GM12878 (cell line): ENCODE results near the gene ACVR1B. TPM values are rescaled to one million over a fixed set of nuclear protein-coding genes. Genes with fewer than 3 reads are reported as not detected.

Source experiments
- ATAC-seq: fragments of 200-7000 bp; cut with Tn5 transposase; 3 replicates; pipeline ENCODE4 v1.9.1; 2020; ENCODE audit warnings: mild to moderate bottlenecking, moderate library complexity
- BruUV-seq: library from RNA; stranded (reverse); fragments of 400-500 nt; replicated peaks from 2 replicates; lab custom pipeline; 2021; lab: Mats Ljungman, UMichigan
- CTCF ChIA-PET: fragments of 300-600 bp; sonication (Branson Sonifier 250); formaldehyde crosslinking; extraction: SDS; loops from one replicate; lab custom pipeline; 2021; ENCODE audit warnings: inconsistent platforms; lab: Yijun Ruan, JAX
- POLR2A ChIA-PET: fragments of 350-600 bp; formaldehyde crosslinking; extraction: SDS; loops from one replicate; lab custom pipeline; 2021; ENCODE audit warnings: inconsistent platforms; lab: Charles Lee
- RAD21 ChIA-PET: fragments of 300-600 bp; sonication (Branson Sonifier 250); formaldehyde crosslinking; loops from one replicate; lab custom pipeline; 2023; ENCODE audit warnings: antibody characterized with exemption; ENCODE audit not compliant: unreplicated experiment; lab: Charles Lee
- SMC1A ChIA-PET: fragments of 300-600 bp; sonication (Branson Sonifier 250); formaldehyde crosslinking; loops from one replicate; lab custom pipeline; 2023; ENCODE audit not compliant: unreplicated experiment, uncharacterized antibody; lab: Charles Lee
- DNase-seq: peaks from one replicate; pipeline ENCODE4 v3.0.0-alpha.2; 2011; ENCODE audit warnings: low read depth, low spot score
- FAIRE-seq: peaks from 3 replicates; lab custom pipeline; 2011; peaks lifted over from hg19 to GRCh38; lab: Jason Lieb, UNC
- H2AFZ ChIP-seq: 2 replicates; pipeline ENCODE4 v1.6.0; 2011; ENCODE audit warnings: low read depth, low read length, control low read depth; ENCODE audit not compliant: control insufficient read depth
- H3K27ac ChIP-seq: 2 replicates; pipeline ENCODE4 v1.5.1; 2011; ENCODE audit warnings: control low read depth; ENCODE audit not compliant: control insufficient read depth, insufficient read depth
- H3K27me3 ChIP-seq, 2 experiments: replicated peaks in 1 of 2; 2 replicates each; pipeline versions ENCODE4 v1.6.0 to v1.6.1; 2011; ENCODE audit warnings: low read length in 1 of 2; ENCODE audit not compliant: control insufficient read depth in 2 of 2, insufficient read depth in 2 of 2
- H3K36me3 ChIP-seq, 2 experiments: 2 replicates each; pipeline ENCODE4 v1.5.1; 2011; ENCODE audit warnings: low read length in 1 of 2; ENCODE audit not compliant: control insufficient read depth in 2 of 2, insufficient read depth in 2 of 2
- H3K4me1 ChIP-seq: 2 replicates; pipeline ENCODE4 v1.6.1; 2011; ENCODE audit warnings: mild to moderate bottlenecking, low read length, moderate library complexity, mixed read lengths; ENCODE audit not compliant: control insufficient read depth, insufficient read depth
- H3K4me2 ChIP-seq: 2 replicates; pipeline ENCODE4 v1.6.0; 2011; ENCODE audit warnings: control low read depth; ENCODE audit not compliant: control insufficient read depth, insufficient read depth
- H3K4me3 ChIP-seq: fragments of 200-600 bp; sonication (generic); 2 replicates; pipeline ENCODE4 v1.5.1; 2016
- H3K79me2 ChIP-seq: 2 replicates; pipeline ENCODE4 v1.6.0; 2011; ENCODE audit warnings: low read length; ENCODE audit not compliant: control insufficient read depth, insufficient read depth
- H3K9ac ChIP-seq: 2 replicates; pipeline ENCODE4 v1.8.0; 2011; ENCODE audit warnings: low read length, control low read depth, mixed read lengths; ENCODE audit not compliant: control insufficient read depth, insufficient read depth
- H3K9me3 ChIP-seq: replicated peaks from 3 replicates; pipeline ENCODE4 v1.5.1; 2011; ENCODE audit warnings: mild to moderate bottlenecking, low read length; ENCODE audit not compliant: control insufficient read depth, insufficient read depth
- H4K20me1 ChIP-seq: 2 replicates; pipeline ENCODE4 v1.6.0; 2011; ENCODE audit not compliant: control insufficient read depth, insufficient read depth
- ATF2 ChIP-seq: IDR thresholded peaks from 2 replicates; pipeline ENCODE4 v1.6.1; 2012; ENCODE audit warnings: low read length, inconsistent platforms
- BCLAF1 ChIP-seq: fragments of 450-650 bp; IDR thresholded peaks from 2 replicates; pipeline ENCODE4 v1.6.1; 2017; ENCODE audit warnings: antibody characterized with exemption, mild to moderate bottlenecking, moderate library complexity
- CHD1 ChIP-seq: IDR thresholded peaks from 2 replicates; pipeline ENCODE4 v1.6.1; 2012; ENCODE audit warnings: low read depth, low read length, improper control_type of control experiment
- EP300 ChIP-seq, 2 experiments: fragments of 150-350 bp in 1 of 2; IDR thresholded peaks; 2 replicates each; pipeline ENCODE4 v1.6.1; 2011 to 2012; ENCODE audit warnings: low read depth in 2 of 2, low read length in 2 of 2, borderline replicate concordance in 1 of 2, improper control_type of control experiment in 1 of 2, inconsistent platforms in 1 of 2; ENCODE audit not compliant: control insufficient read depth in 1 of 2
- IRF5 ChIP-seq: fragments of 450-650 bp; IDR thresholded peaks from 2 replicates; pipeline ENCODE4 v1.6.1; 2017; ENCODE audit warnings: borderline replicate concordance
- KLF5 ChIP-seq: fragments of 450-650 bp; IDR thresholded peaks from 2 replicates; pipeline ENCODE4 v1.6.1; 2014; ENCODE audit warnings: mild to moderate bottlenecking; ENCODE audit not compliant: partially characterized antibody
- NKRF ChIP-seq: fragments of 450-650 bp; conservative IDR thresholded peaks from 2 replicates; pipeline ENCODE4 v1.6.1; 2017; ENCODE audit warnings: mild to moderate bottlenecking, moderate library complexity
- SIN3A ChIP-seq: IDR thresholded peaks from 2 replicates; pipeline ENCODE4 v1.6.1; 2012; ENCODE audit warnings: low read depth, low read length, improper control_type of control experiment
- SIX5 ChIP-seq: IDR thresholded peaks from 2 replicates; pipeline ENCODE4 v1.6.1; 2011; ENCODE audit warnings: mild to moderate bottlenecking, low read depth, low read length, moderate library complexity; ENCODE audit not compliant: severe bottlenecking
- SP1 ChIP-seq: IDR thresholded peaks from one replicate; pipeline ENCODE4 v1.6.1; 2011; ENCODE audit warnings: low read depth, low read length
- TCF12 ChIP-seq: IDR thresholded peaks from 2 replicates; pipeline ENCODE4 v1.6.1; 2011; ENCODE audit warnings: low read depth, mild to moderate bottlenecking, low read length
- WRNIP1 ChIP-seq: IDR thresholded peaks from 2 replicates; pipeline ENCODE4 v1.6.1; 2011; ENCODE audit warnings: low read depth, low read length, improper control_type of control experiment, borderline replicate concordance
- YBX1 ChIP-seq: fragments of 450-650 bp; IDR thresholded peaks from 2 replicates; pipeline ENCODE4 v1.6.1; 2016; ENCODE audit warnings: antibody characterized with exemption
- YY1 ChIP-seq: IDR thresholded peaks from 2 replicates; pipeline ENCODE4 v1.6.1; 2011; ENCODE audit warnings: low read depth, mild to moderate bottlenecking, low read length
- WGBS: methylation state at CpG from one replicate; pipeline ENCODE4 v1.1.6; 2016; ENCODE audit warnings: low lambda C conversion rate; ENCODE audit not compliant: insufficient replicate concordance, insufficient coverage; ENCODE audit errors: missing lambda C conversion rate; 5-methylcytosine and 5-hydroxymethylcytosine counted together
- in situ Hi-C: fragments of 300-500 bp; cut with MboI; formaldehyde crosslinking; loops from 9 replicates; pipeline ENCODE4 v1.14.3; 2018; ENCODE audit warnings: mixed read lengths
- intact Hi-C: fragments of 100-400 bp; cut with micrococcal nuclease; formaldehyde crosslinking; loops from one replicate; pipeline ENCODE4 v1.14.2; 2022; ENCODE audit not compliant: unreplicated experiment
- polyA plus RNA-seq, 11 experiments: library from polyadenylated mRNA; depleted of rRNA in 4 of 11; unstranded in 6 of 11; stranded (reverse) in 5 of 11; fragments of >200 nt; fragmentation: Nextera tagmentation in 4 of 11; fragmentation: Illumina TruSeq in 1 of 11; extraction: Ambion mirVana in 4 of 11; extraction: Trizol in 1 of 11; gene quantifications; 1 replicate in 1 of 11; 2 replicates in 10 of 11; pipeline versions ENCODE4 v1.2.1 to v1.2.3, GENCODE V29; 2011 to 2016; ENCODE audit warnings: inconsistent platforms in 2 of 11, missing spikeins in 2 of 11, low read depth in 1 of 11
- total RNA-seq, 4 experiments: library from RNA; depleted of rRNA in 3 of 4; stranded (reverse); fragments of >200 nt in 3 of 4; fragmentation: Illumina TruSeq in 1 of 4; extraction: Trizol in 1 of 4; gene quantifications; 2 replicates each; pipeline versions ENCODE4 v1.2.1 to v1.2.3, GENCODE V29; 2013 to 2021

ACVR1B gene
- total and polyA plus RNA-seq, 10 of the 15 experiments (the other 5 are each of a cell fraction or from before 2014, with no cell fraction given) = 0.02 to 0.69 (median 0.16) TPM; not detected in 2

- DNase-seq (no peak), FAIRE-seq (no peak), ATAC-seq (no peak)
- ChIA-PET CTCF (interaction anchor here (0.8 to 14.4 kb wide), 3 partner anchors 9 to 35 kb away, joined by 3 to 334 read pairs (median 3); no protein-coding TSS in a partner anchor), RAD21 (no interaction called here), SMC1A (no interaction called here), POLR2A (no interaction called here)
- H4K20me1 ChIP-seq = no peaks in the 10 kb centered on the region
- H3K36me3 ChIP-seq = no peaks in the 10 kb centered on the region
- no peaks in the 10 kb centered on the region for H3K79me2 ChIP-seq
- in situ Hi-C loops = no loop called here
- H3K4me3 ChIP-seq = no peak overlapping the region
- peaks cover 0 to 5% of the 10 kb centered on the region in 2 experiments; a peak in 2 of 4 replicates for H3K27me3 ChIP-seq
- TF ChIP-seq SIN3A (no peak), BCLAF1 (no peak), SIX5 (no peak), KLF5 (no peak), WRNIP1 (no peak), YY1 (no peak), CHD1 (no peak), ATF2 (no peak), IRF5 (no peak), YBX1 (no peak), NKRF (no peak), EP300 (IDR thresholded peaks at IDR 0.05; ENCODE audit: borderline replicate concordance in 1 of 2, control insufficient read depth in 1 of 2, low read depth in 2 of 2, low read length in 2 of 2) (no peak), TCF12 (no peak), SP1 (no peak)
- H3K9ac ChIP-seq = no peak overlapping the region
- H3K9me3 ChIP-seq = no peaks in the 10 kb centered on the region
- no peak overlapping the region for H3K4me2 ChIP-seq
- no peak overlapping the region for H3K27ac ChIP-seq
- intact Hi-C loops = loop anchor here (10.0 kb wide), 1 partner anchor 562 kb away; the partner anchor contains the start of gene SLC4A8
- WGBS = 57% methylated on average over 8 of the region's 8 CpGs
- no peaks in the 10 kb centered on the region for H3K4me1 ChIP-seq
- BruUV-seq = no TSS peak
- no peak overlapping the region for H2AFZ ChIP-seq
Measured at GRCh38 chr12:51986834-51987233, 35.3 kb downstream of the ACVR1B start.
